Measurements from ENCODE around the gene UTP14A.

- TF ChIP-seq CTCF (conservative IDR thresholded peaks at IDR 0.05) (no peak), ZFX (IDR thresholded peaks at IDR 0.05) (no peak)
Observed at GRCh38 chrX:129900054-129900453, 5.9 kb upstream of the UTP14A start.

Data from C4-2B (cell line).